Endodermal cell (in vitro differentiated cells): ENCODE data around the gene MTR. TPM values are rescaled to one million over a fixed set of nuclear protein-coding genes. Genes with fewer than 3 reads are reported as not detected.

Experiments
- DNase-seq: peaks from one replicate; pipeline ENCODE4 v3.0.0-alpha.2; 2017
- H3K27ac ChIP-seq: 2 replicates; pipeline ENCODE4 v1.5.1; 2013; ENCODE audit warnings: mild to moderate bottlenecking, low read depth, low read length, moderate library complexity
- H3K27me3 ChIP-seq: 2 replicates; pipeline ENCODE4 v1.6.1; 2013; ENCODE audit warnings: mild to moderate bottlenecking, low read length, moderate library complexity; ENCODE audit not compliant: insufficient read depth, control insufficient read depth, poor library complexity, severe bottlenecking
- H3K36me3 ChIP-seq: 2 replicates; pipeline ENCODE4 v1.7.0; 2013; ENCODE audit warnings: mild to moderate bottlenecking, low read length, moderate library complexity; ENCODE audit not compliant: control insufficient read depth, insufficient read depth
- H3K4me1 ChIP-seq: one replicate; pipeline ENCODE4 v1.7.0; 2013; ENCODE audit warnings: low read length; ENCODE audit not compliant: control insufficient read depth, insufficient read depth
- H3K4me3 ChIP-seq: 2 replicates; pipeline ENCODE4 v1.5.1; 2013; ENCODE audit warnings: mild to moderate bottlenecking, low read length, moderate library complexity
- H3K9ac ChIP-seq: 2 replicates; pipeline ENCODE4 v1.6.1; 2013; ENCODE audit warnings: mild to moderate bottlenecking, low read length, moderate library complexity; ENCODE audit not compliant: poor library complexity, severe bottlenecking; ENCODE audit errors: extremely low read depth
- H3K9me3 ChIP-seq: 2 replicates; pipeline ENCODE4 v1.6.1; 2013; ENCODE audit warnings: mild to moderate bottlenecking, low read length, moderate library complexity; ENCODE audit not compliant: control insufficient read depth
- H3K27ac Mint-ChIP-seq: 2 replicates; pipeline ENCODE4 v1.8.0; 2020; ENCODE audit warnings: mixed read lengths
- H3K27me3 Mint-ChIP-seq: 2 replicates; pipeline ENCODE4 v1.8.0; 2021; ENCODE audit warnings: mild to moderate bottlenecking, mixed read lengths; ENCODE audit not compliant: insufficient read depth
- H3K36me3 Mint-ChIP-seq: 2 replicates; pipeline ENCODE4 v1.8.0; 2020; ENCODE audit warnings: low read depth, mixed read lengths
- H3K4me1 Mint-ChIP-seq: 2 replicates; pipeline ENCODE4 v1.8.0; 2020; ENCODE audit warnings: mixed read lengths
- H3K4me3 Mint-ChIP-seq: 2 replicates; pipeline ENCODE4 v1.8.0; 2020; ENCODE audit warnings: mild to moderate bottlenecking, moderate library complexity, mixed read lengths
- H3K9me3 Mint-ChIP-seq: 2 replicates; pipeline ENCODE4 v1.8.0; 2020; ENCODE audit warnings: mild to moderate bottlenecking, mixed read lengths
- WGBS, 2 experiments: methylation state at CpG; one replicate each; pipeline versions ENCODE4 v1.1.5 to v1.1.7; 2013; ENCODE audit warnings: missing lambda C conversion rate in 2 of 2, mixed read lengths in 1 of 2; ENCODE audit not compliant: insufficient coverage in 1 of 2, insufficient read length in 1 of 2; 5-methylcytosine and 5-hydroxymethylcytosine counted together
- total RNA-seq, 2 donors: library from RNA; stranded (reverse); fragmentation: NEBNext Ultra II Directional in 1 of 2; extraction: Animal tissue kit (Norgen Biotek cat#: 25700) in 1 of 2; gene quantifications; 2 replicates in 1 of 2; 3 replicates in 1 of 2; pipeline ENCODE4 v1.2.1, GENCODE V29; 2021
- TF ChIP-seq, protein P1 (sequence below): fragments of 200-600 bp; sonication (generic); conservative IDR thresholded peaks from 2 replicates; pipeline ENCODE4 v1.5.0; 2021; ENCODE audit warnings: antibody characterized with exemption, mild to moderate bottlenecking

MTR gene
- total RNA-seq, 2 donors from 2014 or later = 28.5 to 29.5 TPM

DNA sequence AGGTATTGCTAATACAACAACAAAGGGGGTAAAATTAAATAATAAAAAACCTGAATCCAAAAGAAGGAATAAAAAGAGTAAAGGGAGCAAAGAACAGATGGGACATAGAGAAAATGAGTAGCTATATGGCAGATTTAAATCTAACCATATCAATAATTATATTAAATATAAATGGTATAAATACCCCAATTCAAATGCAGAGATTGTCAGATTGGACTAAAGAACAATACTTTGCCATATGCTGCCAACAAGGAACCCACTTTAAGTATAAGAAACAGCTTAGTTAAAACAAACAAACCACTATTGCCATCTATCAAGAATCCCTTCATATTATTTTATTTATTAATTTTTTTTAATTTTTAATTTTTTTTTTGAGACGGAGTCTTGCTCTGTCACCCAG, 122.4 kb downstream of the MTR start:
- no peak overlapping the region for H3K27ac Mint-ChIP-seq
- Histone ChIP-seq H3K36me3 (no peaks in the 10 kb centered on the region), H3K9ac (no peak overlapping the region), H3K9me3 (peaks cover 32% of the 10 kb centered on the region), H3K27ac (no peak overlapping the region), H3K4me3 (no peak overlapping the region), H3K4me1 (no peaks in the 10 kb centered on the region), H3K27me3 (no peaks in the 10 kb centered on the region)
- H3K4me3 Mint-ChIP-seq = no peak overlapping the region
- peaks cover 37% of the 10 kb centered on the region for H3K9me3 Mint-ChIP-seq
- peaks cover 3% of the 10 kb centered on the region for H3K36me3 Mint-ChIP-seq
- WGBS, 2 experiments = 88% methylated on average over 1 of the region's 1 CpG; no CpG with 5 or more reads in 1 of the 2 experiments
- no peaks in the 10 kb centered on the region for H3K4me1 Mint-ChIP-seq
- H3K27me3 Mint-ChIP-seq = no peaks in the 10 kb centered on the region
- DNase-seq = no peak
- TF ChIP-seq, protein P1, sequence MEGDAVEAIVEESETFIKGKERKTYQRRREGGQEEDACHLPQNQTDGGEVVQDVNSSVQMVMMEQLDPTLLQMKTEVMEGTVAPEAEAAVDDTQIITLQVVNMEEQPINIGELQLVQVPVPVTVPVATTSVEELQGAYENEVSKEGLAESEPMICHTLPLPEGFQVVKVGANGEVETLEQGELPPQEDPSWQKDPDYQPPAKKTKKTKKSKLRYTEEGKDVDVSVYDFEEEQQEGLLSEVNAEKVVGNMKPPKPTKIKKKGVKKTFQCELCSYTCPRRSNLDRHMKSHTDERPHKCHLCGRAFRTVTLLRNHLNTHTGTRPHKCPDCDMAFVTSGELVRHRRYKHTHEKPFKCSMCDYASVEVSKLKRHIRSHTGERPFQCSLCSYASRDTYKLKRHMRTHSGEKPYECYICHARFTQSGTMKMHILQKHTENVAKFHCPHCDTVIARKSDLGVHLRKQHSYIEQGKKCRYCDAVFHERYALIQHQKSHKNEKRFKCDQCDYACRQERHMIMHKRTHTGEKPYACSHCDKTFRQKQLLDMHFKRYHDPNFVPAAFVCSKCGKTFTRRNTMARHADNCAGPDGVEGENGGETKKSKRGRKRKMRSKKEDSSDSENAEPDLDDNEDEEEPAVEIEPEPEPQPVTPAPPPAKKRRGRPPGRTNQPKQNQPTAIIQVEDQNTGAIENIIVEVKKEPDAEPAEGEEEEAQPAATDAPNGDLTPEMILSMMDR = no peak

- TF ChIP-seq, protein P1 = no peak
- no peak for DNase-seq
- peaks cover 29% of the 10 kb centered on the region for H3K9me3 ChIP-seq
- no peak overlapping the region for H3K9ac ChIP-seq
- WGBS, 2 experiments = 86 to 94% methylated on average over 2 to 3 of the region's 3 CpGs
- no peaks in the 10 kb centered on the region for H3K36me3 ChIP-seq
- H3K4me1 ChIP-seq = no peaks in the 10 kb centered on the region
- peaks cover 3% of the 10 kb centered on the region for H3K36me3 Mint-ChIP-seq
- no peak overlapping the region for H3K4me3 ChIP-seq
- peaks cover 33% of the 10 kb centered on the region for H3K9me3 Mint-ChIP-seq
- no peaks in the 10 kb centered on the region for H3K27me3 ChIP-seq
- peaks cover under 1% of the 10 kb centered on the region for H3K4me1 Mint-ChIP-seq
- H3K4me3 Mint-ChIP-seq = no peak overlapping the region
- no peak overlapping the region for H3K27ac Mint-ChIP-seq
- H3K27ac ChIP-seq = no peak overlapping the region
- H3K27me3 Mint-ChIP-seq = no peaks in the 10 kb centered on the region
These were observed 125.3 kb downstream of the MTR start for GRCh38 chr1:236920286-236920894.

GRCh38 chr1:236921610-236922009, 126.5 kb downstream of the MTR start:
- H3K27me3 Mint-ChIP-seq = no peaks in the 10 kb centered on the region
- no peak overlapping the region for H3K4me3 Mint-ChIP-seq
- peaks cover 3% of the 10 kb centered on the region for H3K36me3 Mint-ChIP-seq

More at GRCh38 chr1:236921610-236922009, 126.5 kb downstream of the MTR start:
- H3K4me1 ChIP-seq = no peaks in the 10 kb centered on the region
- peaks cover 20% of the 10 kb centered on the region for H3K9me3 ChIP-seq
- no peak overlapping the region for H3K4me3 ChIP-seq
- no peak overlapping the region for H3K27ac ChIP-seq
- H3K36me3 ChIP-seq = no peaks in the 10 kb centered on the region
- DNase-seq = no peak
- WGBS, 2 experiments = 83 to 93% methylated on average over 2 to 3 of the region's 3 CpGs
- H3K27me3 ChIP-seq = no peaks in the 10 kb centered on the region
- no peak overlapping the region for H3K9ac ChIP-seq
- TF ChIP-seq, protein P1 = no peak
- Mint-ChIP-seq H3K9me3 (peaks cover 23% of the 10 kb centered on the region), H3K4me1 (peaks cover 9% of the 10 kb centered on the region), H3K27ac (no peak overlapping the region)
